Smooth muscle cell (in vitro differentiated cells): ENCODE data around the gene GRIK5. TPM values are rescaled to one million over a fixed set of nuclear protein-coding genes. Genes with fewer than 3 reads are reported as not detected.
A peak's percentile ranks its signal among the peaks of the same experiment; 100 is the strongest.

Experiments
- DNase-seq: peaks from one replicate; lab custom pipeline; 2025; ENCODE audit not compliant: unreplicated experiment; lab: John Stamatoyannopoulos, UW
- H2AFZ ChIP-seq: fragments of 200-600 bp; sonication (generic); 2 replicates; pipeline ENCODE4 v1.6.0; 2016; ENCODE audit warnings: antibody characterized with exemption, low read depth, mild to moderate bottlenecking
- H3F3A ChIP-seq: fragments of 200-600 bp; sonication (generic); 2 replicates; pipeline ENCODE4 v1.6.0; 2017; ENCODE audit warnings: antibody characterized with exemption, low read depth
- H3K27ac ChIP-seq: fragments of 200-600 bp; sonication (generic); 2 replicates; pipeline ENCODE4 v1.5.1; 2016; ENCODE audit warnings: low read depth, mild to moderate bottlenecking
- H3K27me3 ChIP-seq: fragments of 200-600 bp; sonication (generic); 2 replicates; pipeline ENCODE4 v1.6.1; 2016; ENCODE audit warnings: low read depth, mild to moderate bottlenecking
- H3K36me3 ChIP-seq: fragments of 200-600 bp; sonication (generic); 2 replicates; pipeline ENCODE4 v1.5.1; 2016; ENCODE audit warnings: low read depth
- H3K4me1 ChIP-seq: fragments of 200-600 bp; sonication (generic); 2 replicates; pipeline ENCODE4 v1.5.1; 2016; ENCODE audit warnings: low read depth
- H3K4me2 ChIP-seq: fragments of 200-600 bp; sonication (generic); 2 replicates; pipeline ENCODE4 v1.6.0; 2016; ENCODE audit warnings: mild to moderate bottlenecking
- H3K4me3 ChIP-seq: fragments of 200-600 bp; sonication (generic); 2 replicates; pipeline ENCODE4 v1.5.1; 2016; ENCODE audit warnings: mild to moderate bottlenecking
- H3K79me2 ChIP-seq: fragments of 200-600 bp; sonication (generic); 2 replicates; pipeline ENCODE4 v1.6.0; 2016; ENCODE audit warnings: low read depth, mild to moderate bottlenecking
- H3K9ac ChIP-seq: fragments of 200-600 bp; sonication (generic); 2 replicates; pipeline ENCODE4 v1.6.0; 2016; ENCODE audit warnings: low read depth
- H3K9me3 ChIP-seq: fragments of 200-600 bp; sonication (generic); replicated peaks from 2 replicates; pipeline ENCODE4 v1.5.1; 2016; ENCODE audit warnings: low read depth
- H4K20me1 ChIP-seq: fragments of 200-600 bp; sonication (generic); 2 replicates; pipeline ENCODE4 v1.6.0; 2016; ENCODE audit warnings: low read depth
- CTCF ChIP-seq: fragments of 200-600 bp; sonication (generic); IDR thresholded peaks from 2 replicates; pipeline ENCODE4 v1.5.1; 2017; ENCODE audit warnings: borderline replicate concordance, mild to moderate bottlenecking, antibody characterized with exemption; ENCODE audit not compliant: insufficient read depth, poor library complexity, severe bottlenecking
- WGBS: methylation state at CpG from one replicate; pipeline ENCODE4 v1.1.7; 2016; ENCODE audit warnings: low lambda C conversion rate; 5-methylcytosine and 5-hydroxymethylcytosine counted together
- polyA plus RNA-seq: library from polyadenylated mRNA; unstranded; fragments of >200 nt; fragmentation: Nextera tagmentation; extraction: Ambion mirVana; gene quantifications from 2 replicates; pipeline ENCODE4 v1.2.1, GENCODE V29; 2016
- total RNA-seq: library from RNA; depleted of rRNA; stranded (reverse); fragments of >200 nt; gene quantifications from 2 replicates; pipeline ENCODE4 v1.2.3, GENCODE V29; 2014

The GRIK5 gene
- total and polyA plus RNA-seq, 2 experiments from 2014 or later = 0.67 to 2.0 TPM

GRCh38 chr19:41999071-41999877, 70.7 kb downstream of the GRIK5 start:
- Histone ChIP-seq H3K4me3 (no peak overlapping the region), H2AFZ (no peak overlapping the region), H3K9ac (no peak overlapping the region), H3F3A (no peaks in the 10 kb centered on the region), H3K9me3 (no peaks in the 10 kb centered on the region), H3K4me1 (no peaks in the 10 kb centered on the region), H3K27me3 (peaks cover 79% of the 10 kb centered on the region), H4K20me1 (no peaks in the 10 kb centered on the region), H3K36me3 (no peaks in the 10 kb centered on the region), H3K27ac (no peak overlapping the region), H3K4me2 (no peak overlapping the region), H3K79me2 (no peaks in the 10 kb centered on the region)
- TF ChIP-seq CTCF = no peak
- 41% methylated on average over 11 of the region's 55 CpGs for WGBS
- no peak for DNase-seq

- no peak overlapping the region for H3K27ac ChIP-seq
- H3K9me3 ChIP-seq = no peaks in the 10 kb centered on the region
- TF ChIP-seq CTCF = peak; percentile 74
- H3K79me2 ChIP-seq = no peaks in the 10 kb centered on the region
- peaks cover 86% of the 10 kb centered on the region for H3K27me3 ChIP-seq
- WGBS = 6% methylated on average over 31 of the region's 64 CpGs
- no peaks in the 10 kb centered on the region for H4K20me1 ChIP-seq
- H3K4me1 ChIP-seq = peaks cover 4% of the 10 kb centered on the region
- H3K4me2 ChIP-seq = peak overlapping the region; percentile 80
- H3K9ac ChIP-seq = no peak overlapping the region
- no peaks in the 10 kb centered on the region for H3K36me3 ChIP-seq
- H3F3A ChIP-seq = no peaks in the 10 kb centered on the region
- DNase-seq = peak; percentile 9
- no peak overlapping the region for H3K4me3 ChIP-seq
- H2AFZ ChIP-seq = no peak overlapping the region
Observed at GRCh38 chr19:41998246-41999020, 71.6 kb downstream of the GRIK5 start.

- Histone ChIP-seq H3F3A (no peaks in the 10 kb centered on the region), H3K4me1 (peaks cover 4% of the 10 kb centered on the region), H3K79me2 (no peaks in the 10 kb centered on the region), H3K4me2 (no peak overlapping the region), H2AFZ (no peak overlapping the region), H4K20me1 (no peaks in the 10 kb centered on the region), H3K4me3 (no peak overlapping the region), H3K36me3 (no peaks in the 10 kb centered on the region), H3K27ac (no peak overlapping the region), H3K9ac (no peak overlapping the region), H3K27me3 (peaks cover 87% of the 10 kb centered on the region), H3K9me3 (no peaks in the 10 kb centered on the region)
- 19% methylated on average over 7 of the region's 14 CpGs for WGBS
- DNase-seq = no peak
- no peak for TF ChIP-seq CTCF
Observed at GRCh38 chr19:41997851-41998229, 72.2 kb downstream of the GRIK5 start.
